Stimulated activated CD8-positive, alpha-beta memory T cell treated with anti-CD3 and anti-CD28 coated beads, Interleukin-15, amount 100 ng/mL, for 4 hours (primary cell): ENCODE results near the gene RNF227.

Experiments
- DNase-seq, 2 donors: peaks; one replicate each; pipeline ENCODE4 v3.0.0-alpha.2; 2020; ENCODE audit warnings: low read depth in 2 of 2

RNF227 gene

DNA sequence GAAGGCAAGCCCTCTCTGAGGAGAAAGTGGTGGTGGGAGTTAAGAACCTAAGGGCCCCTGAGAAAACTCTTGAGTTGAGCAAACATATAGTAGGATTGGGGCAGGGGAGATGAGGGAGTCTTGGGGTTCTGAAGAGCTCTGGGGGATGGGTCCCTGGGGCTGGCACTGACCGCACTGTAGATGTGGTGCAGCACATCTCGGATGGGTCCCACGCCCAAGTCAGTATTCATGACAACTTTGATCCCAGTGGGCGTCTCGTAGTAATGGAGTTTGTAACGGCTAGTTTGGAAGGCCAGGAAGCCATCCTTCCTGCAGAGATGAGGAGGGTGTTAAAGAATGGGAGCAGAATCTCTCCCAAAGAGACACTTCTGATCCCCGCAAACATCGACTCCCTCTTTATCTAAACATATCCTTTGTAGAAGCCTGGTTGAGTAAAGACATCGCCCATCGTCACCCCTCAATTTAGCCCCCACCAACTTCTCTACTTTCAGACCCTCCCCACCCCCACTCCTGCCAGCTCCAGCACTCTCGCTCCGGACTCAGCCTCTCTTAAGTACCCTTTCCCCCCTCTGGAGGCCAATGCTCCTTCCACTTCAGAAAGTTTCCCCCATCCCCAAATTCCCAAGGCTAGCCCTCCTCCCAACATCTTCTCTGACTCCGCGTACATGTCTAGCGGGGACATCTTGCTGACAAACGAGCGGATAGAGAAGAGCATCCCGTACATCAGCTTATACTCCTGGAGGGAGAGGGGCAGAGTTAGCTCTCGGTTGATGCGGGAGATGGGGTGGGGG, 14.9 kb upstream of the RNF227 start:
- DNase-seq, result no peak

DNA sequence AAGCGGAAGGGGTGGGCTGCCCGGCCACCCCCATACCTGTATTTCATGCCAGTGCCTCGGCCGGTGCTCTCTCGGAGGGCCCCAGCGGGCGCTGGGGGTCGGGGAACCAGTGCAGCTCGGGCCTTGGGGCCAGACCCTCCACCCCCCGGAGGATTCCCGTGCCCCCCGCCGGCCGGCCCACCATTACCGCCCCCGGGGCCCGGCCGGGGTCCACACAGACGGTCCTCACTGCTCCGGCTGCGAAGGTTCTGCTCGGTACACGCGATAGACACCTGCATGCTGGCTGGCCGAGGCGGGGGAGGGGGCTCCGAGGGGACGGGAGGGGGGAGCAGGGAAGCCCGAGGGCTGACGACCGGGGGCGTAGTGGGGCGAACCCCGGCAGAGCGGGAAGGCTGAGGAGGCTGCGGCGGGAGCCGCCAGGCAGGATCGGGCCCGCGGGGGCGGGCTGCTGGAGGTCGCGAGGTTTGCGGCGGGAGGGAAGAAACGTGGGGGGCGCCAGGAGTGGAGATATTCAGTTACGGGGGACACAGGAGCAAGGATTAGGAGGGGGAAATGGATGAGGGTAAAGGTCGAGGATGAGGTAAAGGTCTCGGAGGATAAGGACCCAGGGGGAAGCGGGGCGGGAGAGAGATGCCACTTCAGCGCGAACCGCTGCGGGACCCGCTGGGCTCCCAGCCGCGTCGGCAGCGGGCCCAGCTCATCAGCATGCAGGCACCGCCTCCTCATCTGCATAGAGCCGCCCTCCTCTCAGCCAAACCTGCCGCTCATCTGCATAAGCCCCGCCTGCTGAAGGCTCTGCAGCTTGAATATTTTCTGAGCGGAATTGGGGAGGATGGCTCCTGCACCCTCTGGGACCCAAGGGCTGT, 13.3 kb upstream of the RNF227 start, which contains the start of gene KCNAB3:
Gene KCNAB3 (minus strand): TSS at position 699 of the 866 bp plus-strand sequence. CDS start 421 bp downstream, at position 278.
- no peak for DNase-seq

DNA sequence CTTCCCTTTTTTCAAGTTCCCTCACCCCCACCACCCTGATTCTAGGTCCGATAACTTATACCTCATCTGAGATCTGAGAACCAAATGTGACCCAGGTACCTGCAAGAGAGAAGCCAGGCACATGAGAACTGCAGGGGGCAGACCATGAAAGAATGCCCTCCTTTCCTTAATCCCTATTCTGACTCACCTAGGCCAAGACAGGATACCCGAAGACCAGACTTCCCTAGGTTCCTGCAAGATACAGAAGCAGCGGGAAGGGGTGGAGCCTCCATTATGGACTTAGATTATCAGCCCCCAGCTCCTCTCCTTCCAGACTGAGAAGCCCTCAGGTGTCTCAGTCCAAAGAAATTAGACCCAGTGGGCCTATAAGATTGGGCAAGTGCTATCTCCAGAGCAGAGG, 11.5 kb upstream of the RNF227 start:
- DNase-seq, result no peak

DNA sequence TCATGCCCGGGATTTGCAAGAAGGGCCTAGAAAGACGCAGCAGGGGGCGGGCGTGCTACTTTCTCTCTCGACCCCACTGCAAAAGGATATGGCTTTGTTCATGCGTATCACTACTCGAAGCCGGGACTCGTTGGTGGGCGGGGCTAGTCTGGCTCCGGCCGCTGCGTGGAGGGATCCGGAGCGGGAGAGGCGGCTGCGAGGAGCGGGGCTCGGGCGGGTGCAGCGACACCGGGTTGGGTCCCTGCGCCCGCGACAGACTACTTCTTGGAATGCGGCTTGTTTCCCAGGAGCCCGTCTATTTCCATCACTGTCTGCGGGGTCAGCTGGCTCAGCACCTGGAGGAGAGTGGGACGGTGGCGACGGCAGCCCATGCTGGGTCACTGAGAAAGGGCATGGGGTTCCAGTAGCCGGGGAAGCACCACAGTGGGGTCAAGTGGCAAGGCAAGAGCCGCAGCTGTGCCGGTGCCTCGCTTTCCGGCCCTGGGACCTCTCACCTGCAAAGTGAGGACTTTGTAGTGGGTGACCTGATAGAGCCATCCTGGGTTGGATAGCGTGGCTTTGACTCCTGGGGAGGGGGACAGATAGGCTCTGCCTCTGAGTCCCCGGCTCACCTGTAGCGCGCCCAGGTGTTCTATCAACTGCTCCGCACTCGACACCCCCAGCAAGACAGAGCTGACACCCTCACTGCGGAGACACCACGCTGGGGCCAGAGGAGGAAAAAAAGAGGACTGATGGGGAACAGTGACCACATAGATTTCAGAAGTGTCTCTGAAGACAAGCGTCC, 6.9 kb upstream of the RNF227 start:
- DNase-seq, result peak; percentile 58 to 67

DNA sequence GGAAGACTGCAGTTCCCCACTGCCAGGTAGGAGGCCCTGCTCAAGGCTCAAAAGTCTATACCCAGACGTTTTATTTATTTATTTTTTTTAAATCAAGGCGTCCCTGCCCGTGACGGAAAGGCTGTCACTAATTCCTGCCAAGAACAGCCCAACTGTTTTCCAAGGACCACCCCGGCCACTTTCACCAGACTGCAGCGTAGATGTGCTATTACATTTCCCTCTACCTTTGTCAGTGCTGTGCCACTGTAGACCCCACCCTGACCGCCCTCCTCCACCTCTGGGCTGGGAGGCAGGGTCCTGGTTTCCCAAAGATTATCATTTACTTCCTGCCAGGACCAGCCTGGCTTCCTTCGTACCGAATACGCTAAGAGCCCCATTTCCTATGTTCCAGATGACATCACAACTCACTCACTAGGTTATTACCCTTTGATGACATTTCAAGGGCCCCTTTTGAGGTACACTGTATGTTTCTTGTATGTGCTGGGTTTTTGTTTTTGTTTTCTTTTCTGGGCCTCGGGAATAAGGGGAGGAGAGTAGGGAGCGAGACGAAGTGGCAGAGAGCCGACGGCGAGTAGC, 6.3 kb upstream of the RNF227 start:
- DNase-seq, result no peak

DNA sequence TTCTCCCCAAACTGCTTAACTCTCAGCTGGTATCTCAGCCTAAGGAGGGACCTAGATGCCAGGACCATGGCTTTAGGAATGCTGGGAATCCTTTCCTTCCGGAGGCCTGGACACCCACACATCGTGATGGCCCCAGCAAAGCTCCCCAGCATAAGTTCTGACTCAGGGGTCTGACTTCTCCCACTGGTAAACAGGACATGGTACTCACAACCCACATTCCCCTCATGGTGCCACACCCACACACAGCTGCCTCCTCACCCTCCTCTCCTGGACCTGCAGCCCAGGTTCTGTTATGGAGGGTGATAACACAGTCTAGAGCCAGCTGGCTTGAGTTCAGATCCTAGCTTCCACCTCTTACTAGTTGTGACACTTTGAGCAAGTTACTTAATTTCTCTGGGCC, 719 bp upstream of the RNF227 start:
- DNase-seq, result no peak

DNA sequence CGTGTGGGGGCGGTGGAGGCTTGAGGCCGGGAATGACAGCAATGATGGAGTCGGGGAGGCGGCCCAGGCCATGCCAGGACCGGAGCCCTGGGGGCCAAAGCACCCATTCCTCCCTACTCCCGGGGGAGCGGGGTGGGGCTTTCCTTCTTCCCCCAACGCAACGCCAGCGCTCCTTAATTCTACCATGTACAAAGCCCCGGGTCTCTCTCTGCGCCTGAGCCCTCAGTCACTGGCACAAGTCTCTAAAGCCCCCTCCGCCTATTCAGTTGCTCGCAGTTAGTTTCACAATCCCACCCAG, 245 bp upstream of the RNF227 start:
- no peak for DNase-seq

DNA sequence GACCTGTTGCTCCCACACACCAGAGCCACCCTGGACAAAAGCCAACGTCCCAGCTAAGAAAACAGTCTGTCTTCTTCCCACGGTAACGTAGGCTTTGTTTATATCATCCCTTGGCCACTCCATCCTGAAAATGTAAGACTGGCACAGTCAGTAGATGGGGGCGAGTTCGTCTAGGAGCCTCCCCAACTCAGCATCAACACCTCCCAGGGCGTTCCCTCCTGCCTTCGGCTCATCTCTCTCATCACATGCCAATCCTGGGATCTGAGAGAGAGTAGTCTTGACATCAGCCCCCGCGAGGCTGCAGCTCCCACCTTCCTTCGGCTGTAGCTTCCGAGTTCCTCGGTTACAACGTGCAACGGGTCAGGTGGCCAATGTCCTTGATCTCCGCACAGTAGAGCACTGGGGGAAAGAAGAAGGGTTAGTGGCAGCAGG, 894 bp downstream of the RNF227 start:
- DNase-seq, result no peak

DNA sequence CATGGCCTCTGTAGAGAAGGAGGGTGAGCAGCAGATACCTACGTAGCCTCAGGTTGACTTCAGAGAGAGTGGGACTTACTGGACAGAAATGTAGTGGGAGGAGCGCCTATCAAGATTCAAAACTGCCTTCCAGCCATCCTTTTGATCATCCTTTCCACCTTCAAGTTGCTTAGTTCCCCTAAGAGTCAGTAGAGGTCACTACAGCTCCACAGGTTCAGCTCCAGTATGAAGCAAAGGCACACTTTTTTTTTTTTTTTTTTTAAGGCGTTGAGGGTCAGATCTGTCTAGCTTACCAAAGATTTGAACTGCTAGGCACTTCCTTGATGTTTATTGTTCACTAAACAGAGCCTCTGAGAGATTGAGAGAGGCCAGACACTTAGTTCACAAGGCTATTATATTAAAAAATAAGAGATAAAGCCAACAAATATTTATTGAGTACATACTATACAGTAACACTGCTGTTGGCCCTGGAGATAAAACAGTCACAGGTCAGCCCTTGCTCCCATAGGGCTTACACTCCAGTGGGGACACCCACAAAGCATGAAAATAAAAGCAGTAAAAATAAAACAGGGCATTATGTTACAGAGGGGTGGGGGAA, 3.1 kb downstream of the RNF227 start:
- DNase-seq, result no peak

DNA sequence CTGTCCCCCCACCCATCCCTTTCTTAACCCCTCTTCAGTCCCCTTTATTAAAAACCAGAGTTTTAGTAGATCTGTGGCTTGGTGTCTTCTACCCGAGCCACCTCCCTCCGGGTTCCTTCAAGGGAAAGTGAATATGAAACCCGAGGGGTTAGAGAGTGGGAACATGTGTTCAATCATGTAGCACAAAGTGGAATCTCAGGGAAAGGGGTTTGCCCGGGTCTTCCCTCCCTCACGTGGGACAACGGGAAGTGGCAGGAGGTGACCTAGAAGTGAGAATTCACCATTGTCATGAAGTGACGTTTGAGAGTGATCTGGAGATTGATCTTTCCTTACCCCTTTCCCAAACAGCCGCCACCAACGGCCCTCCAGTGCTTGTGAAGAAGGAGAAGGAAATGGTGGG, 5.0 kb downstream of the RNF227 start:
- no peak for DNase-seq

DNA sequence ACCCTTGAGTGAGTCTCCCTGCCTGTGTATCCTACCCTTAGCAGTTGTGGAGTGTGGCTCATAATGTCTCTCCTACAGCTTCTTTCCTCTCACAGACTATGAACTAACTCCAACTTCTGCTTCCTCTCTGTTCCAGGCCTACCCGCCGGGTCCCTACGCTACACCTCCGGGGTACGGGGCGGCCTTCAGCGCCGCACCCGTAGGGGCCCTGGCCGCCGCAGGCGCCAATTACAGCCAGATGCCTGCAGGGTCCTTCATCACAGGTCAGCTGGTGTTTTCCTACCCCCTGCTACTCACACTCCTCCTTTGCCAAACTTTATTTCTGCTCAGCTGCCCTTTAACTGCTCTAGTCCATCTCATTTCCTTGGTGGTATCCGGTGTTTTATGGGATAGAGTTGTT, 5.4 kb downstream of the RNF227 start:
- no peak for DNase-seq

DNA sequence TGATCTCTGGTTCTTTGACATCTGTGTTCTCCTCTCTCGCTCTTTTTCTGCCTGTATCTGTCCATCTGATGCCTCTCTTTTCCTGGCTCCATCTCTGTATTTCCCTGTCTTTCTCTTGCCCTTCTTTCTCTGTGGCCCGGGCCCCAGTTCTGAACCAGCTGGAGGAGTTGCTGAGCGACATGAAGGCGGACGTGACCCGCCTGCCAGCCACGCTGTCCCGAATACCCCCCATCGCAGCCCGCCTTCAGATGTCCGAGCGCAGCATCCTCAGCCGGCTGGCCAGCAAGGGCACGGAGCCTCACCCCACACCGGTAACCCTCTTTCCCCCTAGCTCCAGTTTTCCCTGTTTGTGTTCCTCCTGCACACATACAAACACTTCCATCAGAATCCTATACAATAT, 5.8 kb downstream of the RNF227 start:
- DNase-seq, result no peak

DNA sequence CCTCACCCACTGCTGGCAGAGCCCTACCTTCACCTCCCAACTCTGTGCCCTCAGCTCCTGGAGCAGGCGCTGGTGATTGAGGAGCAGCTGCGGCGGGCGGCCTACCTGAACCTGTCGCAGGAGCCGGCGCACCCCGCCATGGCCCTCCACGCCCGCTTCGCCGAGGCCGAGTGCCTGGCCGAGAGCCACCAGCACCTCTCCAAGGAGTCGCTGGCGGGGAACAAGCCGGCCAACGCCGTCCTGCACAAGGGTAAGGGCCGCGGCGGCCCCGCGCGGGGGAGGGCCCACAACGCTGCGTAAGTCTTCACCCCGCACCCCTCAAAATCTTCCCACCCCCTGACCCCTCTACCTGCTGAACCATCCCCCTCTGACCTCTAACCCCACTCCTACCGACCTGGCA, 7.0 kb downstream of the RNF227 start:
- DNase-seq, result no peak

DNA sequence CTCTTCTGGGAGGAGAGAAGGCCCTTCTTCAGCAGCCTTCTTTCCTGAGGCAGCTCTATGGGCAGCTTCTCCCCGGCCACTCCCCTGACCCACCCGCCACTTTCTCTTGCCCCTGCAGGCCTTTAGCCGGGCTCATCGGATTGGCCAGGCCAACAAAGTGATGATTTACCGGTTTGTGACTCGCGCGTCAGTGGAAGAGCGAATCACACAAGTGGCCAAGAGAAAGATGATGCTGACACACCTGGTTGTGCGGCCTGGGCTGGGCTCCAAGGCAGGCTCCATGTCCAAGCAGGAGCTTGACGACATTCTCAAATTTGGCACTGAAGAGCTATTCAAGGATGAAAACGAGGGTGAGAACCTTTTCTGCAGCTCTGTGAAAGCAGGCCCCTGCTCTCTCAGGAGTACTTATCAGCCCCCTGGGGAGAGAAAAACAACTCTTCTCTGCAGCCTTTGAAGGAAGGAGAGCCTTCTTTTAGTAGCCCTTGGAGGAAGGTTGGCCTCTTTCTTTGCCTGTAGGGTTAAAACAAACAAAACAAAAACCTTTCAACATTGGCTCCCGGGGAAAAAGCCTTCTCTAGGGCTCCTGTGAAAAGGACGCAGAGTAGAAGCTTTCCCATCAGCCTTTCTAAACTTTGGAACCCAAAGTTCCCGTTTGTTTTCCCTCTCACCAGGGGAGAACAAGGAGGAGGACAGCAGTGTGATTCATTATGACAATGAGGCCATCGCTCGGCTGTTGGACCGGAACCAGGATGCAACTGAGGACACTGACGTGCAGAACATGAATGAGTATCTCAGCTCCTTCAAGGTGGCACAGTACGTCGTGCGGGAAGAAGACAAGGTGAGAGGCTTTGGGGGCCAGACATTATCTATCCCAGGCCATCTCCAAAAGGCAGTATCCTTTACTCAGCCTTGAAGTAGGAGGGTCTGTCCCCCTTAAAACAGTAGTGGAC, 12.7 kb downstream of the RNF227 start:
- no peak for DNase-seq

DNA sequence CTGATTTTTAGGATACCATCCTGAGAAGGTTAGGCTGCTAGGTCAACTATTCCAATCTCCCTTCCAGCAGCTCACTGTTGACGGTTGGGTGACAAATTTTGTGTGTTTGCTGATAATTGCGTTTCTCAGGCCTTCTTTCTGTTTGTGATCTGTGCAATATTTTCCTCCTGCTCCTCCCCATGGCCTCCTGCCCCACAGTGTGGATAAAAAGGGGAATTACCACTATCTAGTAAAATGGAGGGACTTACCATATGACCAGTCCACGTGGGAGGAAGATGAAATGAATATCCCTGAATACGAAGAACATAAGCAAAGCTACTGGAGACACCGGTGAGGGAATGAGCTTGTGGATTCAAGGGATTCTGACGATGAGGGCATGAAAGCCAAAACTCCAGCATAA, 18.3 kb downstream of the RNF227 start:
- DNase-seq, result no peak

DNA sequence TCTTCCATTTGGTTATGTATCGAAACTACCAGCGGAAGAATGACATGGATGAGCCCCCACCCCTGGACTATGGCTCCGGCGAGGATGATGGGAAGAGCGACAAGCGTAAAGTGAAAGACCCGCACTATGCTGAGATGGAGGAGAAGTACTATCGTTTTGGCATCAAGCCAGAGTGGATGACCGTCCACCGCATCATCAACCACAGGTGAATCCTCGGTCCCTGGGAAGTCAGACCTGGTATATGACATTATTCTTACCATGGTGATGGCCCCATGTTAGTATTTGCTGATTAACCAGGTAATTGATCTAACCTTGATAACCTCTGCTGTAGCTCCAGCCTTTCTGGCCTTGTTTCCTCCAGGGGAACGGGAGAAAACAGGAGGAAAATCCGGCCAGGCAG, 19.0 kb downstream of the RNF227 start:
- DNase-seq, result no peak

DNA sequence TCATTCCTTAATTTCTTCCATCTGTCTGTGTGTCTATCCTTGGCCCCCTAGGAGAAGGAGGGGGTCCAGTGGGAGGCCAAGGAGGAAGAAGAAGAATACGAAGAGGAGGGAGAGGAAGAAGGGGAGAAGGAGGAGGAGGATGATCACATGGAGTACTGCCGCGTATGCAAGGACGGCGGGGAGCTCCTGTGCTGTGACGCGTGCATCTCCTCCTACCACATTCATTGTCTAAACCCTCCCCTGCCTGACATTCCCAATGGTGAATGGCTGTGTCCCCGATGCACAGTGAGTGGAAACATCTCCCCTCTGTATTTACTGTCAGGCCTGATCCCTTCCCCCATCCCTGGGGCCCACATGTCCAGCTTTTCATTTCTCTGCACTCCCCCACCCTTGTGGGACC, 21.2 kb downstream of the RNF227 start:
- no peak for DNase-seq

DNA sequence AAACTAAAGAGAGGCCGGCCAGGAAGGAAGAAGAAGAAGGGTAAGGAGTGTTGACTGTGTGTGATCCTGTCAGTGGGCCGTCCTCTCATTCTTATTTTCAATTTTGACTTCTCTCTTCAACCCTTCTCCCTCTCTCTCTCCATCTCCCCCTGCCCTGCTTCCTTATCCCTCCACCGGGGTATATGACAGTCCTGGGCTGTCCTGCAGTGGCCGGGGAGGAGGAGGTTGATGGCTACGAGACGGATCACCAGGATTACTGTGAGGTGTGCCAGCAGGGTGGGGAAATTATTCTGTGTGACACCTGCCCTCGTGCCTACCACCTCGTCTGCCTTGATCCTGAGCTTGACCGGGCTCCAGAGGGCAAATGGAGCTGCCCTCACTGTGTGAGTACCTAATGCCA, 21.9 kb downstream of the RNF227 start:
- no peak for DNase-seq

DNA sequence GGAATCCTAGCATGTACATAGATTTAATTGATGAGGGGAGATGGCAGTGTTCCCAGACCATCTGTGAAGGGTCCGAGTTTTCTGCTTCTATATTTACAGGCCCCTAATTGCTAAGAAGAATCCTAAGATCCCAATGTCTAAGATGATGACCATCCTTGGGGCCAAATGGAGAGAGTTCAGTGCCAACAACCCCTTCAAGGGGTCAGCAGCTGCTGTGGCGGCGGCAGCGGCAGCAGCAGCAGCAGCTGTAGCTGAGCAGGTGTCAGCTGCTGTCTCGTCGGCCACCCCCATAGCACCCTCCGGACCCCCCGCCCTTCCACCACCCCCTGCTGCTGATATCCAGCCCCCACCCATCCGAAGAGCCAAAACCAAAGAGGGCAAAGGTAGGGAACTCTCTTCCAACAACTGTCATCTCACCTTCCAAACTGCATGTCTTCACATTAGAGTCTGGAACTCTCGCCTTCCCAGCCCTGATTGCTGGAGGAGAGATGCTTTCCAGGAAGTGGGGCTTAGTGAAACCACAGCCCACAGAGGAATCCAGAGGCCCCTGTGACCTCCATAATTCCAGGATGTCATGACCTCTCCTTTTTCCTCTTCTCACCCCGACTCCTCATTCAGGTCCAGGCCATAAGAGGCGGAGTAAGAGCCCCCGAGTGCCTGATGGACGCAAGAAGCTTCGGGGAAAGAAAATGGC, 22.8 kb downstream of the RNF227 start:
- DNase-seq, result no peak
